Duodenal mucosa (tissue), 2 donors: ENCODE measurements around the gene ASXL1.

Source experiments
- H3K27ac ChIP-seq: one replicate; pipeline ENCODE4 v1.7.0; 2013; ENCODE audit warnings: low read depth, low read length
- H3K27me3 ChIP-seq, 2 donors: one replicate each; pipeline ENCODE4 v1.7.0; 2013; ENCODE audit warnings: low read length in 2 of 2, control low read depth in 1 of 2; ENCODE audit not compliant: insufficient read depth in 2 of 2, control insufficient read depth in 1 of 2
- H3K36me3 ChIP-seq, 2 donors: one replicate each; pipeline ENCODE4 v1.7.0; 2013; ENCODE audit warnings: low read length in 2 of 2, control low read depth in 1 of 2; ENCODE audit not compliant: insufficient read depth in 2 of 2, control insufficient read depth in 1 of 2
- H3K4me1 ChIP-seq, 2 donors: one replicate each; pipeline ENCODE4 v1.7.0; 2013; ENCODE audit warnings: low read length in 2 of 2, control low read depth in 1 of 2; ENCODE audit not compliant: insufficient read depth in 2 of 2, control insufficient read depth in 1 of 2
- H3K4me3 ChIP-seq, 2 donors: one replicate each; pipeline ENCODE4 v1.7.0; 2013; ENCODE audit warnings: low read length in 2 of 2, low read depth in 1 of 2
- H3K9ac ChIP-seq, 2 donors: one replicate each; pipeline ENCODE4 v1.7.0; 2013; ENCODE audit warnings: low read length in 2 of 2, low read depth in 1 of 2
- H3K9me3 ChIP-seq, 2 donors: one replicate each; pipeline ENCODE4 v1.7.0; 2013; ENCODE audit warnings: low read length in 2 of 2, control low read depth in 1 of 2; ENCODE audit not compliant: control insufficient read depth in 1 of 2

ASXL1 gene

DNA sequence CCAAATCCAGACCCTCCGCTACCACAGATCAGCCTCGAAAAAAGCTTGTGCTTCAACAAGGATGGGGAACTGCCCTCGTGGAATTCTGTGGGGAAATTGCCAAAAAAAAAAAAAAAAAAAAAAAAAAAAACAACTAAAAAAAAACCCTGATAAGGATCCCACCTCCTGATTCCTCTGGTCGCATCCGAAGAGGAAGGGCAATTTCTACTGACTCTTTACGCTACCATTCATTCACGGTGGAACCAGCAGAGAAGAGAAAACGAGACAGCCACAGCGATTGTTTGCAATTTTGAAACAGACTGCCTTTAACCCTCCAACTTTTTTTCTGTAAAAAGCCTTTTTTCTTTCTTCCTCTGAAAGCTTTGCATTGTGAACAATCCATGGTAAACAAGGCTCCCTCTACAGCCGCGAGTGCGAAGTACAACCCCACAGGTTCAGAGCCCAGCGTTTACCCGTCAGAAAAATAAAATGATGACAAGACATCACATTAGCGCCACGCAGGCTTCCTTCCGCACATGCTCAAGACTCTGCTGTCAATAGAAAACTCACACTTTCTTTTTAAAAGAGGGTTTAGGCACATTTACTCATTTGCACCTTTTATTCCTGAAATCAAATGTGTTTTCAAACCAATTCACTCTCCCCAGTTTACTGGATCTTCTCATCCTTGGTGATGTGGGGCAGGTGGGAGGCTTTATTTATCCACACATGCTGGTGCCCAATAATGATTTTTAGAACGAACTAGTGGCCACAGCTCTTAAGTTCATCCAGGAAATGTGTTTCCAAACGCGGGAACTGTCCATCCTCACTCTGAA lies 127.0 kb downstream of the ASXL1 start:
- Histone ChIP-seq H3K9ac (peak overlapping the region in 1 of 2 donors; percentile 63), H3K27me3 (no peaks in the 10 kb centered on the region), H3K4me1 (peaks cover 35 to 36% of the 10 kb centered on the region in 2 donors), H3K36me3 (no peaks in the 10 kb centered on the region), H3K9me3 (no peaks in the 10 kb centered on the region), H3K27ac (peak overlapping the region; percentile 56), H3K4me3 (peak overlapping the region; percentile 63 to 73)

DNA sequence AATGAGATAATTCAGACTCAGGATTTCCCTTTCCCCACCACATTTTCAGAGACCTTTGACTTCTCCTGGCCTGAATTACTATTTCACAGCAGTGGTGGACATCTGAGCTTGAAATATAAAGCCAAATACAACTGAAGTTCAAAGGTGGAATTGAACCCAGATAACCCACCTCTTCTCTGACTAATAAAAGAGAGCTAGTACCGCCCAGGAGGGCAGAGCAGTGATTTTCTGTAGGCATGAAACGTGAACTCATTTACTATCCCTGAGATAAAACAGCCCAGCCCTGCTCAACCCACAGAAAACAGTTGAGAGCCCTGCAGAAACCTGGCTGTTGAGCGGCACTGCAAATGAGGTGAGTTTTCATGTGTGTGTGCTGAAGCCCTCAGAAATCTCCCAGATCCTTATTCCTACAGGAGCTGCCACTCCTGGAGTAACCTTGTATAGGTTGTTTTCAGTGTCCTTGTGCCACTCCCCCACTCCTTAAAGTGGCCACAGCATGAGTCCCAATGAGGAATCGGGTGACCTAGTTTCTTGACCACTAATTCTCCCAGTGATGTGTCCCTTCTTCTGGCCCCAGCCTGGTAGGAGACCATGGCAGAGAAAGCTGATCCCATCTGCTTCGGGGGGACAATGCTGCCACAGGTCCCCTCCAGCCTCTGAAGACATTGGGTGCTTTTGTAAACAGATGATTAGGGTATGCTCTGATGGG lies 127.8 kb downstream of the ASXL1 start:
- Histone ChIP-seq H3K9ac (peak overlapping the region; percentile 11 to 63), H3K36me3 (no peaks in the 10 kb centered on the region), H3K27ac (peak overlapping the region; percentile 11), H3K27me3 (no peaks in the 10 kb centered on the region), H3K9me3 (no peaks in the 10 kb centered on the region), H3K4me1 (peaks cover 28% of the 10 kb centered on the region in 2 donors), H3K4me3 (peak overlapping the region; percentile 63 to 73)

DNA sequence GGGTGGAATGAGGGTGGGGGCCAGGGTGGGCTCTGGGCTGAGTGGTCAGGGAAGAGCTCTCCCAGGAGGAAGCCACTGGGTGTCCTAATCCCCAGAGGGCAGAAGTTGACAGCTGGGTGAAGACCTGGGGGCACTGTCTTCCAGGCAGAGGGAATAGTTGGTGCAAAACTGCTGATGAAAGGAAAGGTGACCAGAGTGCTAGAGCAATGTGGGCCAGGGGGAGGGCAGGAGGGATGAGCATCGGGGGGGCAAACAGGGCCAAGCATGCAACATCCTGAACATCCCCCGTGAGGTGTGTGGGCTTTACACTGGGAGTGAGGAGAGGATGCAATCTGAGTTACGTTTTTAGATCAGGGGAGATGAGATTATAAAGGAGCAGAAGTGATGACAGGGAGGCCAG lies 129.2 kb downstream of the ASXL1 start:
- no peak overlapping the region for H3K4me3 ChIP-seq
- H3K36me3 ChIP-seq, result no peaks in the 10 kb centered on the region
- no peak overlapping the region for H3K9ac ChIP-seq
- no peaks in the 10 kb centered on the region for H3K9me3 ChIP-seq
- H3K4me1 ChIP-seq, result peaks cover 17 to 21% of the 10 kb centered on the region in 2 donors
- H3K27ac ChIP-seq, result no peak overlapping the region
- no peaks in the 10 kb centered on the region for H3K27me3 ChIP-seq

- Histone ChIP-seq H3K36me3 (no peaks in the 10 kb centered on the region), H3K9me3 (no peaks in the 10 kb centered on the region), H3K27me3 (no peaks in the 10 kb centered on the region), H3K27ac (no peak overlapping the region), H3K4me1 (peaks cover 17 to 21% of the 10 kb centered on the region in 2 donors), H3K4me3 (no peak overlapping the region), H3K9ac (no peak overlapping the region)
These were observed 130.1 kb downstream of the ASXL1 start for GRCh38 chr20:32488066-32488838.
